Measurements from ENCODE around the gene WFDC2.

The WFDC2 gene

DNA sequence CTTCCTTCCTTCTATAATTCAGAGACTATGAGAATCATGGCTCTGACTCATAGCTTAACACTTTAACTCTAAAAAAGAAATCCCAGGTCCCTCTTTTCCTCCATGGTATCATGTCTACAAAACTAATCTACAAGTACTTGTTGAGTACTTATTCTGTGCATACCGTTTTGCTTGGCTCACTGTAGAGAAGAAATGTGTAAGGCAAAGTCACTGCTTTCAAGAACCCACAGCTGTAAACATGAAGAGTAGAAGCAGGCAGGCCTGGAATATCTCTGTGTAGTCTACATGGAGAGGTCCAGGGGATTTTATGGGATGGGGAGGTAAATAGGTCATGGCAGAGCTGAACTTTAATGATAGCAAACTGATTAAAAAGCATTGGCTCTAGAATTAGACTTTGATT is 32.0 kb downstream of the WFDC2 start:
- TF ChIP-seq, protein P1, sequence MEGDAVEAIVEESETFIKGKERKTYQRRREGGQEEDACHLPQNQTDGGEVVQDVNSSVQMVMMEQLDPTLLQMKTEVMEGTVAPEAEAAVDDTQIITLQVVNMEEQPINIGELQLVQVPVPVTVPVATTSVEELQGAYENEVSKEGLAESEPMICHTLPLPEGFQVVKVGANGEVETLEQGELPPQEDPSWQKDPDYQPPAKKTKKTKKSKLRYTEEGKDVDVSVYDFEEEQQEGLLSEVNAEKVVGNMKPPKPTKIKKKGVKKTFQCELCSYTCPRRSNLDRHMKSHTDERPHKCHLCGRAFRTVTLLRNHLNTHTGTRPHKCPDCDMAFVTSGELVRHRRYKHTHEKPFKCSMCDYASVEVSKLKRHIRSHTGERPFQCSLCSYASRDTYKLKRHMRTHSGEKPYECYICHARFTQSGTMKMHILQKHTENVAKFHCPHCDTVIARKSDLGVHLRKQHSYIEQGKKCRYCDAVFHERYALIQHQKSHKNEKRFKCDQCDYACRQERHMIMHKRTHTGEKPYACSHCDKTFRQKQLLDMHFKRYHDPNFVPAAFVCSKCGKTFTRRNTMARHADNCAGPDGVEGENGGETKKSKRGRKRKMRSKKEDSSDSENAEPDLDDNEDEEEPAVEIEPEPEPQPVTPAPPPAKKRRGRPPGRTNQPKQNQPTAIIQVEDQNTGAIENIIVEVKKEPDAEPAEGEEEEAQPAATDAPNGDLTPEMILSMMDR (conservative IDR thresholded peaks at IDR 0.05) = no peak
- no peak for TF ChIP-seq ZFX (IDR thresholded peaks at IDR 0.05)
- H3K27ac ChIP-seq = no peak overlapping the region

- H3K27ac ChIP-seq = no peak overlapping the region
- TF ChIP-seq, protein P1 (conservative IDR thresholded peaks at IDR 0.05) = no peak
- TF ChIP-seq ZFX (IDR thresholded peaks at IDR 0.05) = no peak
These were observed 33.0 kb downstream of the WFDC2 start for GRCh38 chr20:45502561-45502960.

GRCh38 chr20:45503403-45503802 is 33.9 kb downstream of the WFDC2 start:
- TF ChIP-seq, protein P1 (conservative IDR thresholded peaks at IDR 0.05) = no peak
- no peak for TF ChIP-seq ZFX (IDR thresholded peaks at IDR 0.05)
- no peak overlapping the region for H3K27ac ChIP-seq

- no peak overlapping the region for H3K27ac ChIP-seq
- TF ChIP-seq ZFX (IDR thresholded peaks at IDR 0.05) = no peak
- TF ChIP-seq, protein P1 (conservative IDR thresholded peaks at IDR 0.05) = no peak
These were observed 36.8 kb downstream of the WFDC2 start for GRCh38 chr20:45506398-45506797.

DNA sequence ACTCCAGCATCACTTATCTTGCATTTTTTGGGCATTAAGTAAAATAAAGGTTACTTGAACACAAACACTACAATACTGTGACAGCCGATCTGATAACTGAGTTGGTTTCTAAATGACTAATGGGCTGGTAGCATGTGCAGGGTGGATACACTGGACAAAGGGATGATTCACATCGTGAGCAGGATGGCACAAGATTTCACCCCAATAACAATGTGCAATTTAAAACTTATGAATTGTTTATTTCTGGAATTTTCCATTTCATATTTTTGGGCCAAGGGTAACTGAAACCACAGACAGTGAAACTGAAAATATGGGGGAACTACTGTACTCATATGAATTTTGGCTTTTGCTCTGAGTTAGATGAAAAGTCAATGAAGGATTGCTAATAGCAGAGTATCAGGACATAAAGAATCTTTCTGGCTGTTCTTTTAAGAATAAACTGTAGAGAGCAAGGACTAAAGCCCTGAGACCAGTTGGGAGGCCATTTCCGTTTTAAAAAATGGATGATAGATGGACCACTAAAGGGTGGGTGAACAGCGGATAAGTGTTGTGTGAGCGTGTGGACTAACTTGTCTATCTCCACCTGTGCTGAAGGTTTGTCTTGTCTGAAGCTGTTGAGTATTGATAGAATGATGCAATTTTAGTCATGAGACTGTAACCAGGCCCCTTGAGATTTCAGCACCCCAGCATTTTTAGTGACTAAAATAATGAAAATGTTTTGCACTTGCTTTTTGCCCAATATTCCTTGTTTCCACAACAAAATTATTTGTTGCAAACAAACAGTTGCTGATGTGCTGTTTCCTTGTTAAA is 37.7 kb downstream of the WFDC2 start:
- TF ChIP-seq, protein P1 (conservative IDR thresholded peaks at IDR 0.05) = no peak
- no peak for TF ChIP-seq ZFX (IDR thresholded peaks at IDR 0.05)
- no peak overlapping the region for H3K27ac ChIP-seq

DNA sequence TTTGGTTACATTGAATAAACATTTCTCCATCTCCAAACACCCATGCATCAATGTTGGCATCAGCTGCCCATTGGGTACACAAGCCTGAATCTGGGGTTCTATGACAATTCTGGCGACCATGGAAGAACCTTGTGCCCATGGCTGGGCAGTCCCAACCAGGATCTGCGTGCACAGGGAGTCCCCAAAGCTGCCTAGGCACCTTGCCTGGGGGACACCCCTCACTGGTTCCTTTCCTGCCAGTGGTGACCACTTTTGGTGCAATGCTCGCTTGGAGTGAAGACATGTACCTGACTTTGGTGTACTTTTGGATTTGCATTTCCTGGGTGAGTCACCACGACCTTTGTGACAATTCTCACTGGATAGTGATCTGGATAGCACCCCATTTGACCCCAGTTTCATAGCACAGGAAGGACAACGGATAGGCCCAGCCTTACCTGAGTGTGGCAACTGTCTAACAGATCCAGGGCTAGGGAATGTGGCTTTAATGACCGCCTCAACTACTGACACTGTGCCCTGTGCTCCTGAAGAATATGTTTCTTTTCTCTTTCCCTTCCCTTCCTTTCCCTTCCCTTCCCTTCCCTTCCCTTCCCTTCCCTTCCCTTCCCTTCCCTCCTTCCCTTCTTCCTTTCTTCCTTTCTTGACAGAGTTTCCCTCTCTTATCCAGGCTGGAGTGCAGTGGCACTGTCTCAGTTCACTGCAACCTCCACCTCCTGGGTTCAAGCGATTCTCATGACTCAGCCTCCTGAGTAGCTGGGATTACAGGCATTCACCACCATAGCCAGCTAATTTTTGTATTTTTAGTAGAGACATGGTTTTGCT is 38.7 kb downstream of the WFDC2 start:
- no peak overlapping the region for H3K27ac ChIP-seq
- TF ChIP-seq ZFX (IDR thresholded peaks at IDR 0.05) = no peak
- TF ChIP-seq, protein P1 (conservative IDR thresholded peaks at IDR 0.05) = no peak

- H3K27ac ChIP-seq = no peak overlapping the region
- TF ChIP-seq, protein P1 (conservative IDR thresholded peaks at IDR 0.05) = no peak
- no peak for TF ChIP-seq ZFX (IDR thresholded peaks at IDR 0.05)
These were observed 39.5 kb downstream of the WFDC2 start for GRCh38 chr20:45509091-45509490.
